Measurements from ENCODE around the gene ACSF2.

ACSF2 gene

DNA sequence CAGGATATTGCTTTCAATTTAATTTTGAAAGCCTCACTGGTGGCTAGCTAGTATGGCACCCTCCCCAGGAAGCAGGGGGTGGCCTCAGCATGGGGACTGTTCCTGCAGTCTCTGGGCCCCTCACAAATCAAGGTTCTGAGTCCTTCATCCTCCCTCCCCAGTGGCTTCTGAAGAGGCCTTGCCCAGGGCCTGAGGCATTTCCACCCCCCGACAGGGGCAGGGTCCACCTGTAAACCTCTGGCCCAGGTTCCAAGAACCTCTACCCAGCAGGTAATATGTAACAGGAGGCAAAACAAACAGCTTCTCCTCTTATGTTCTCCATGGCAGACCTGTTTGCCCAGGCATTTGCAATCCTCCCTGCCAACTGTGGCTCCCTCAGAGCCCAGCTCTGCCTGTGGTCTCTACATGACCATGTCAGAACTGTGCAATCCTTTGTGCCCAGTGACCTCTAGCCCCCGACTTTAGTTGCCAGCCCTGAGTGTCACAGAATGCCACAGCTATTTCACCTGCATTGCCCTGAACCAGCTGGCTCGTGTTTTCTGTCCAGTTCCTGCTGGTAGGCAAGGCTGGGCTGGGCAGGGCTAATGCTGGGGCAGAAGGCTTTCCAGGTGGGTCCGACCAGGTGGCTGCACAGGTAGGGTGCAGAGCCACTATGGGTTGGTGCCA is 14.3 kb downstream of the ACSF2 start:
- no peak for DNase-seq (ENCODE audit: low read depth in 2 of 2)

DNA sequence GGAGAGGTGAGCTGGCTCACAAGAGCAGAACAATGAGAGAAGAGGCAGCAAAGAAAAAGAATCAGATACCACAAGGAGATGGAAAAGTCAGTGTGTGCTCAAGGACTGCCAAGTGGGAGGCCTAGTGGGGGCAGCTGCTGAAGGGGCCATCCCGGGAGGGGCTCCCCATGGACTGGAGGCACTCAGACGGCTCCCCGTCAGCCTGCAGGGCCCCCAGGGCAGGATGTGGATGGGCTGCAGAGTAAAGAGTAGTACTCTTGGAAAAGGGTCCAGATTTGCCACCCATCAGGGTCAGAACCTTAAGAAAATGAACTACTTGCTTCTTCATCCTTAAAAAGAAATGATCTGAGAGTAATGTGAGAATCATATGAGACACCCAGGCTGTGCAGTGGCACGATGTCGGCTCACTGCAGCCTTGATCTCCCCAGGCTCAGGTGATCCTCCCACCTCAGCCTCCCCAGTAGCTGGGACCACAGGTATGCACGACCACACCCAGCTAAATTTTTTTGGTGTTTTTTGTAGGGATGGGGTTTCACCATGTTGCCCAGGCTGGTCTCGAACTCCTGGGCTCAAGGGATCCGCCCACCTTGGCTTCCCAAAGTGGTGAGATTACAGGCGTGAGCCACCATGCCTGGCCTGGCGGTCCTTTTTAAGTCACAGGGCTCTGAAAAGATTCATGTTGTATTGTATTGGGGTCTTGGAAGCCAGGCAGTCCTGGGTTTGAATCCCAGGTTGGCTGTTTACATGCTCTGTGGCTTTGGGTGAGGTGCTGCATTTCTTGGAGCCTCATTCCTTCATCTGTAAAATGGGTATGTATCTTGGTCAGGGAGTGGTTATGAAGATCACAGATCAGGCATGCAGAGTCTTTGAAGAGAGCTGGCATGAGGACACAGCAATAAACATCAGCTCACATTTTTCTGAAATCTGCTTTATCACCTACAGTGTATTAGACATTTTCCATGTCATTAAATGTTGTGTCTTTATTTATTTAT is 15.1 kb downstream of the ACSF2 start:
- no peak for DNase-seq (ENCODE audit: low read depth in 2 of 2)

GRCh38 chr17:50443505-50443974 is 17.5 kb downstream of the ACSF2 start:
- DNase-seq (ENCODE audit: low read depth in 2 of 2) = no peak

GRCh38 chr17:50444841-50445715 is 19.1 kb downstream of the ACSF2 start:
- no peak for DNase-seq (ENCODE audit: low read depth in 2 of 2)

DNA sequence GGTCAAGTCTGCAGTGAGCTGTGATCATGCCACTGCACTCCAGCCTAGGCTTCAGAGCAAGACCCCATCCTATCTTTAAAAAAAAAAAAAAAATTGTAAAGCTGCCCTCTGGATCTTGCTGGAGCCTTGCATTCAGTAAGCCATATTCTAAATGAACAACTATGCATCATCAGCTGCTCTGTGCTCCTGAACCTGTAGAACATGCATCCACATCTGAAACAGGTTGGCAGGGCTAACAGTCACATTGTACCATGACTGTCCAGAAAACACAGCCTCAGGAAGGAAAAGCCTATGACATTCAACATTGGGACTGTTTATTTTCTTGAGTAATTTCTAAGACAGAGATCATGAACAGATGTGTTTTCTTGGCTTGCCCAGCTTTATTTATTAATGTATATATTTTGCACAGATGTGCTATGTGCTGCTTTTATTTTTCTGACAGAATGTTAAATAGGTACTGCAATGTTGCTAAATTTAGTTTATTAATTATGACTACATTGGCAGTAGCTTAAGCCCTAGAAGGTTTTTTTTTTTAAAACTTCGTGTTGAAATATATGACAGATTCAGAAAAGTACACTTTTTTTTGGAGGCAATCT is 19.8 kb downstream of the ACSF2 start:
- no peak for DNase-seq (ENCODE audit: low read depth in 2 of 2)

- no peak for DNase-seq (ENCODE audit: low read depth in 2 of 2)
Observed at GRCh38 chr17:50447870-50448595, 22.0 kb downstream of the ACSF2 start.

GRCh38 chr17:50448643-50449042 is 22.6 kb downstream of the ACSF2 start:
- no peak for DNase-seq (ENCODE audit: low read depth in 2 of 2)

DNA sequence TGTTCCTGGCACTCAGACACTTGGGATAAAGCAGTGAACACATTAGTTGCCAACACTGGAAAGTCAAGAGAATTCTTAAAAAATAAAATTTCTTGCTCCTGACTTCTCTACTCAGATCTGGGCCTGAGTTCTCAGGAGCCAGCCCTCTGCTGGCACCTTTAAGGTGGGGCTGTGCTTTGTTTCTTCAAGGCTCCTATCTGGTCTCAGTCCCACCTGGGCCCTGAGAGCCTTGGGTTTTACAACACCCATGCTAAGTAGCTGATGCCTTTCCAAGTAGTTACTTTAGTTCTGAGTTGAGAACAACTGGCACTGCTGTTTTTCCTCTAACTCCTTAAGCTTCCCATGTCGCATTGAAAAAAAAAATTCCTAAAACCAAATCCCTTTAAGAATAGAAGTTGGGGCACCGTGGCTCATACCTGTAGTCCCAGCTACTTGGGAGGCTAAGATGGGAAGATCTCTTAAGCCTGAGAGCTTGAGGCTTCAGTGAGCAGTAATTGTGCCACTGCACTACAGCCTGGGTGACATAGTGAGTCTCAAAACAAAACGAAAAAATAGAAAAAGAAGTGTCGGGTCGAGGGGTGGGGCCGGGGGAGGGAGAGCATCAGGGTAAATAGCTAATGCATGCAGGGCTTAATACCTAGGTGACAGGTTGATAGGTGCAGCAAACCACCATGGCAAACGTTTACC is 26.1 kb downstream of the ACSF2 start:
- no peak for DNase-seq (ENCODE audit: low read depth in 2 of 2)

DNA sequence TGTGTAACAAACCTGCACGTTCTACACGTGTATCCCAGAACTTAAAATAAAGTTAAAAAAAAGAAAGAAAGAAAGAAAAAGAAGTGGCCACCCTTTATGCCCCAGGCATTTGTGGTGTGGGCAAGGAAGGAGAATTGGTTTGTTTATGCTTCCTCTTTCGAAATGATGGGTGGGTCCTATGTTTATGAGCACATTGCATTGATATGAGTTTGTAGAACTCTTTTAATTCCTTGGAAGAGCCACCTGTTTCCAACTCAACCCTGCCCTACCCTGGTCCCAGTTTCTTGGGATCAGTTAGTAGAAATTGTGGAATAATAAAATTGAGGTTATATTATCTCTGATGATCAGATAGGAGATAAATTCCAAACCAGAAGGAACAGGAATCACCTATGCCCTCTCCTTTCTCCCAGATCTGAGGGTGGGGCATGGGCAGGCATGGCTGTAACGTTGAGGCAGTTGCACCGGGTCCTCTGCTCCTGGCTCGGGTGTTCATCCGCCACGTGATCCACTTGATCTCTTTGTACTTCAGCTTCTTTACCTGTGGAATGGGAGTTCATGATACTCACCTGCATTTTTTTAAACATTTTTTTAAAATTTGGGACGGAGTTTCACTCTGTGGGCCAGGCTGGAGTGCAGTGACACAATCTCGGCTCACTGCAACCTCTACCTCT is 26.7 kb downstream of the ACSF2 start:
- DNase-seq (ENCODE audit: low read depth in 2 of 2) = no peak

GRCh38 chr17:50453901-50454300 is 27.9 kb downstream of the ACSF2 start:
- no peak for DNase-seq (ENCODE audit: low read depth in 2 of 2)

DNA sequence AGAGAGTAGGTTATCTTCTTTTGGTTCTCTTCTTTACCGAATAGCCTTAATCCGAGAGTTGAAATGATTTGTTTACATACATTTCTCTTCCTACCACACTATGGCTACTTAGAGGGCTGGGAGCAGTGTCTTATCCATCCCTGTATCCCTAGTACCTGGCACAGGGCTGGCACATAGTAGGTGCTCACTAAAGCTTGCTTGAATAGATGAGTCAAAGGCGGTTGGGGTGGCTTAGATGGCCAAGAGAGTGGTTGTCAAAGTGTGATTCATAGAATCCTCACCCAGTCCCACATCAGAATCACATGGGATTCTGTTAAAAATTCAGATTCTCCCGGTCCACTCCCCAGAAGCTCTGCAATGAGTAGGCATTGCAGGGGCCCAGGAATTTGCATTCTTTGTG is 31.6 kb downstream of the ACSF2 start:
- DNase-seq (ENCODE audit: low read depth in 2 of 2) = no peak

GRCh38 chr17:50458270-50458669 is 32.3 kb downstream of the ACSF2 start:
- no peak for DNase-seq (ENCODE audit: low read depth in 2 of 2)

GRCh38 chr17:50458701-50459676 is 33.0 kb downstream of the ACSF2 start:
- DNase-seq (ENCODE audit: low read depth in 2 of 2) = no peak

DNA sequence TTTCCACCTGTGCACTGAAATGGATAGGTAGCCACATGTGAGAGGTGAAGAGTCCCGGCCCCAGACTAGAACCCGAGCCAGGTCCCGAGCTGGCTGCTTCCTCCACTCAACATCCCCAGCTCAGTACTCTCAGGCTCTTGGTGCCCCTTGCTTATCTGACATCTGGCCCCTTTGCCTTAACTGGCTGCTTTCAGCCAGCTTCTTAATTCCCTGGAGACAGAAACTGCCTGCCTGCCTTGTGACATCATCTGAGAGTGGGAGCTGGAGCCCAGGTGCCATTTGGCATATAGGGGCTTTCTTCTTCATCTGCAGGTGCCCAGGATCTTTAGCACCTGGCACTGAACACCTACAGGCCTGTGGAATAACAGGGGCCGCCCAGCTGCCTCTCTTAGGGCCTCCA is 33.7 kb downstream of the ACSF2 start:
- DNase-seq (ENCODE audit: low read depth in 2 of 2) = no peak

GRCh38 chr17:50460831-50461526 is 35.0 kb downstream of the ACSF2 start:
- DNase-seq (ENCODE audit: low read depth in 2 of 2) = no peak

- DNase-seq (ENCODE audit: low read depth in 2 of 2) = no peak
Observed at GRCh38 chr17:50461550-50462132, 35.6 kb downstream of the ACSF2 start.

GRCh38 chr17:50462446-50462845 is 36.4 kb downstream of the ACSF2 start:
- DNase-seq (ENCODE audit: low read depth in 2 of 2) = no peak

Measured in stimulated activated CD4-positive, alpha-beta T cell treated with anti-CD3 and anti-CD28 coated beads, Interleukin-12 subunit alpha, Interleukin-12 subunit beta, amount 100 ng/mL, for 24 hours (primary cell).